Measurements from ENCODE around the gene CDKN2C. TPM values are rescaled to one million over a fixed set of nuclear protein-coding genes. Genes with fewer than 3 reads are reported as not detected.

Gene CDKN2C
- total RNA-seq, 4 donors from 2014 or later = 3.9 to 16.3 (median 6.3) TPM

DNA sequence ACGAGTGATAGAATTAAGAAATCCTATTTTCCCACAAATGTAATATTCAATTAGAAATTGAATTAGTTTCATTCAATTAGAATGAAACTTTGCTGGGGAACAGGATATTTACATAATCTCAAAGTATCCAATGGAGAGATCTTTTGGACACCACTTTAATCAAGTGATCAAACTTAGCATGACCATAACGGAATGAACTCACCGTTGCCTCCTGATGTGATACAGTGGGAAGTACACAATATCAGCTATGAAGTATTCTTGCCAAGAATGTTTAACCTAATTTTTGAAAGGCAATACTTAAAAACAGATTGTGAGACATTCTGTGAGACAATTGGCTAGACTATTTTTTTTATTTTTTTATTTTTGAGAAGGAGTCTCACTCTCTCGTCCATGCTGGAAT, 16.6 kb downstream of the CDKN2C start:
- Histone ChIP-seq H3K27ac (no peak overlapping the region), H3K4me1 (peaks cover 0 to under 1% of the 10 kb centered on the region in 2 donors), H3K9me3 (no peaks in the 10 kb centered on the region), H3K36me3 (no peaks in the 10 kb centered on the region), H3K27me3 (no peaks in the 10 kb centered on the region), H3K4me3 (no peak overlapping the region)
- TF ChIP-seq POLR2A (IDR thresholded peaks at IDR 0.05) = no peak
- TF ChIP-seq, protein P1, sequence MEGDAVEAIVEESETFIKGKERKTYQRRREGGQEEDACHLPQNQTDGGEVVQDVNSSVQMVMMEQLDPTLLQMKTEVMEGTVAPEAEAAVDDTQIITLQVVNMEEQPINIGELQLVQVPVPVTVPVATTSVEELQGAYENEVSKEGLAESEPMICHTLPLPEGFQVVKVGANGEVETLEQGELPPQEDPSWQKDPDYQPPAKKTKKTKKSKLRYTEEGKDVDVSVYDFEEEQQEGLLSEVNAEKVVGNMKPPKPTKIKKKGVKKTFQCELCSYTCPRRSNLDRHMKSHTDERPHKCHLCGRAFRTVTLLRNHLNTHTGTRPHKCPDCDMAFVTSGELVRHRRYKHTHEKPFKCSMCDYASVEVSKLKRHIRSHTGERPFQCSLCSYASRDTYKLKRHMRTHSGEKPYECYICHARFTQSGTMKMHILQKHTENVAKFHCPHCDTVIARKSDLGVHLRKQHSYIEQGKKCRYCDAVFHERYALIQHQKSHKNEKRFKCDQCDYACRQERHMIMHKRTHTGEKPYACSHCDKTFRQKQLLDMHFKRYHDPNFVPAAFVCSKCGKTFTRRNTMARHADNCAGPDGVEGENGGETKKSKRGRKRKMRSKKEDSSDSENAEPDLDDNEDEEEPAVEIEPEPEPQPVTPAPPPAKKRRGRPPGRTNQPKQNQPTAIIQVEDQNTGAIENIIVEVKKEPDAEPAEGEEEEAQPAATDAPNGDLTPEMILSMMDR (IDR thresholded peaks at IDR 0.05 in 4 of 5, conservative IDR thresholded peaks at IDR 0.05 in 1 of 5) = no peak
- ATAC-seq = no peak
- intact Hi-C loops (cut with DNase I; ENCODE audit: low total_unique reads) = no loop called here
- in situ Hi-C loops (cut with MboI; ENCODE audit: low sequenced_read_pairs in 4 of 4) = no loop called here
- DNase-seq = no peak

DNA sequence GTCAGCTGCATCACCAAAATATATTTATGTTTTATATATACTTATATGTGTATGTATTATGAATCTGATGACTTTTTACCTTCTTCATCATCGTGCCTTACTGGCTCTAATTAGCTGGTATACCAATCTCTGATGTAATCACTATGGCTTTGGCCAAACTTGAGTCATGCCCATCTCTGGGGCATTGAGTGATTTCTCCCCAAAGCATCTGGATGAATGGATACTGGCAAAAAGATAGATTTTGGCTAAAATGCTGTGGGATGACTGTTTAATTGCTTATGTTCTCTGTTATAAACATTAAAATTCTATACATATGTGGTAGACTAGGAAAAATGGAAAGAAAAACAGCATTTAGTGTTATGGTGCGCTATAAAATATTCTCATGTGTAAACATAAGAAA, 19.6 kb downstream of the CDKN2C start:
- intact Hi-C loops (cut with DNase I; ENCODE audit: low total_unique reads) (no loop called here), in situ Hi-C loops (cut with MboI; ENCODE audit: low sequenced_read_pairs in 4 of 4) (no loop called here)
- Histone ChIP-seq H3K4me3 (no peak overlapping the region), H3K36me3 (no peaks in the 10 kb centered on the region), H3K9me3 (no peaks in the 10 kb centered on the region), H3K27me3 (no peaks in the 10 kb centered on the region), H3K4me1 (no peaks in the 10 kb centered on the region), H3K27ac (no peak overlapping the region)
- TF ChIP-seq, protein P1 (IDR thresholded peaks at IDR 0.05 in 4 of 5, conservative IDR thresholded peaks at IDR 0.05 in 1 of 5) = no peak
- no peak for TF ChIP-seq POLR2A (IDR thresholded peaks at IDR 0.05)
- no peak for DNase-seq
- ATAC-seq = no peak

DNA sequence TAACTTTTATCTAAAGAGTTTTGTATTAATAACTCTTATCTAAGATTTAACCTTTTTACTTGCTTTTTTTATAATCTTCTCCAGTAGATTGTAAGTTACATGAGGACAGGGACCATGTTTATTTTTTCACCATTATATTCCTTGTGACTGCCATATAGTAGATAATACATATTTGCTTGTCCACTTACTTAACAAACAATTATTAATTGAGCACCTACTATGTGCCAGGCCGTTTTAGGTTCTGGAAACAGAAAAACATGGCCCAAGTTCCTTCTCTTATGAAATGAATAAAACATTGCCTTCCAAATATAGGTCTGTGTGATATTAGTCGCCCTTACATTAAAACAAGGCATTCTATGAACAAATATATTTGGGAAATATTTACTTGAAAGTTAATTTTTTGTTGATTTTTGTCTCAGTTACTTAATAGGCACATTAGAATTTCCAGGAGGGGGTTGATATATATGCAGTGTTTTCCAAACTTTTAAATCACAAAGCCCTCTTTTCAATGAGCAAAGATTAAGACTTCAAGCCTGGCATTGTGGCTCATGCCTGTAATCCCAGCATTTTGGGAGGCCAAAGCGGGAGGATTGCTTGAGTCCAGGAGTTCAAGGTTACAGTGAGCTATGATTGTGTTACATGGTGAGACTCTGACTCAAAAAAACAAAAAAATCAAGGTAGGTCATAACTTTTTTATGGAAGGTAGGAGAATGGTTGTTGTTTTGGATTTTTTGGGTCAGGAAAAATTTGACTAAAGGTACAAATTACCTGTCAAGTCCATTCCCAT, 22.7 kb downstream of the CDKN2C start:
- intact Hi-C loops (cut with DNase I; ENCODE audit: low total_unique reads) = no loop called here

DNA sequence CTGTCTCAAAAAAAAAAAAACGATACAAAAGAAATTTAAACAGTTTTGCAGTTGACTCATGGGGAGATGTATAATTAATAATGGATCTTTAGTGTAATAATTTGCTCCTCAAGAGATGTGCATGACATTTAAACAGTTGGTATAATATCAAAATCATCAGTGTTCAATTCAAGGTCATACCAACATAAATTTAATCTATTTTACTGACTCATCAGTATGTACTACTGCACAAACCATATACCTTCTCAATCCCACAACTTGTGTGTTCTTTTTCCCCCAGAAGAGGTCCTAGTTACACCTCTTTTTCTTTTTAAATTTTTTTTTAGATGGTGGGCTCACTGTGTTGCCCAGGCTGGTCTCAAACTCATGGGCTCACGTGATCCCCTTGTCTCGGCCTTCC, 23.6 kb downstream of the CDKN2C start:
- Histone ChIP-seq H3K27ac (no peak overlapping the region), H3K36me3 (no peaks in the 10 kb centered on the region), H3K9me3 (no peaks in the 10 kb centered on the region), H3K4me1 (no peaks in the 10 kb centered on the region), H3K27me3 (no peaks in the 10 kb centered on the region), H3K4me3 (no peak overlapping the region)
- no peak for ATAC-seq
- in situ Hi-C loops (cut with MboI; ENCODE audit: low sequenced_read_pairs in 4 of 4) (no loop called here), intact Hi-C loops (cut with DNase I; ENCODE audit: low total_unique reads) (no loop called here)
- DNase-seq = no peak
- no peak for TF ChIP-seq POLR2A (IDR thresholded peaks at IDR 0.05)
- TF ChIP-seq, protein P1 (IDR thresholded peaks at IDR 0.05 in 4 of 5, conservative IDR thresholded peaks at IDR 0.05 in 1 of 5) = no peak

More for the DNA sequence above, 22.7 kb downstream of the CDKN2C start:
- Histone ChIP-seq H3K4me1 (no peaks in the 10 kb centered on the region), H3K27ac (no peak overlapping the region), H3K36me3 (no peaks in the 10 kb centered on the region), H3K4me3 (no peak overlapping the region), H3K27me3 (no peaks in the 10 kb centered on the region), H3K9me3 (no peaks in the 10 kb centered on the region)
- ATAC-seq (no peak), DNase-seq (no peak)
- in situ Hi-C loops (cut with MboI; ENCODE audit: low sequenced_read_pairs in 4 of 4) = no loop called here
- TF ChIP-seq POLR2A (IDR thresholded peaks at IDR 0.05) = no peak
- TF ChIP-seq, protein P1 (IDR thresholded peaks at IDR 0.05 in 4 of 5, conservative IDR thresholded peaks at IDR 0.05 in 1 of 5) = no peak
